Endothelial cell of umbilical vein (primary cell): ENCODE measurements around the gene ALK.

Experiments
- EZH2 ChIP-seq: IDR thresholded peaks from 2 replicates; pipeline ENCODE4 v1.6.1; 2012; ENCODE audit warnings: borderline replicate concordance, low read depth, mild to moderate bottlenecking, moderate library complexity, low read length, inconsistent platforms; ENCODE audit not compliant: severe bottlenecking
- GATA2 ChIP-seq: IDR thresholded peaks from 2 replicates; pipeline ENCODE4 v1.7.0; 2011; ENCODE audit warnings: low read depth, mild to moderate bottlenecking, moderate library complexity, mixed read lengths, low read length; ENCODE audit not compliant: insufficient read length, insufficient read depth
- MYC ChIP-seq: IDR thresholded peaks from one replicate; pipeline ENCODE4 v1.6.1; 2011; ENCODE audit warnings: mild to moderate bottlenecking, low read depth, low read length

DNA sequence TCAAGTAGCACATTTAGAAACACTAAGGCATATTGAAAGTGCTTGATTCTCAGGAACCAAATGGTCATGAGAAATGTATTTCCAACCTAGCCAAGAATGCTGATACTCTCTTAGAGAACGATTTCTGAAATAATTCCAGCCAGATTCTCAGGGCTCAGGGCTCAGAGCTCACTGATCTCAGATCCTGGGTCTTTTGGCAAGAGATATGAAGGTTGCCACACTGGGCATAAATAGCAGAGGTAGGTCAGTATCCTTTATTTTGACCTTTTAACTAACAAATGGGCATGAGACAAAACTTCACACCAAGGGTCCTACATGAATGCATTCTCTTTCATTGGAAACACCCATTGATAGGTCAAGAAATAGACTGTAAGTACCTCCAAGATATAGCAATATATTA, 364.1 kb downstream of the ALK start:
- TF ChIP-seq GATA2 (no peak), MYC (no peak), EZH2 (no peak)
